Lower leg skin (tissue), 4 donors: ENCODE measurements around the gene PREX1. TPM values are rescaled to one million over a fixed set of nuclear protein-coding genes. Genes with fewer than 3 reads are reported as not detected.
"Not testable (repeated sequence)": the region's sequence is repeated elsewhere in the genome, so short reads cannot be mapped to it uniquely, and the experiment has no call there.

Experiments
- DNase-seq, 2 donors: peaks; one replicate each; pipeline ENCODE4 v3.0.0-alpha.2; 2019; ENCODE audit warnings: low spot score in 2 of 2
- H3K4me3 ChIP-seq: fragments of 200-600 bp; sonication (generic); 2 replicates; pipeline ENCODE4 v1.5.1; 2017; ENCODE audit warnings: mild to moderate bottlenecking, low read depth; ENCODE audit not compliant: poor library complexity, severe bottlenecking
- POLR2A ChIP-seq, 2 donors: fragments of 450-650 bp; IDR thresholded peaks; one replicate each; pipeline ENCODE4 v1.6.1; 2016 to 2017; ENCODE audit warnings: antibody characterized with exemption in 2 of 2, mild to moderate bottlenecking in 1 of 2, moderate library complexity in 1 of 2
- WGBS, 2 donors: methylation state at CpG; one replicate each; pipeline ENCODE4 v1.1.5; 2018; 5-methylcytosine and 5-hydroxymethylcytosine counted together
- intact Hi-C: fragments of 100-400 bp; cut with DNase I; formaldehyde crosslinking; loops from one replicate; pipeline ENCODE4 v1.15.0; 2023; ENCODE audit warnings: low total_unique reads
- total RNA-seq, 4 donors: library from RNA; depleted of rRNA; stranded (reverse); fragments of >200 nt; gene quantifications; one replicate each; pipeline ENCODE4 v1.1.0, GENCODE V29; 2016
- TF ChIP-seq, protein P1 (sequence below), 3 donors: fragments of 450-650 bp; IDR thresholded peaks; one replicate each; pipeline ENCODE4 v1.5.1; 2016; ENCODE audit warnings: antibody characterized with exemption in 3 of 3, mild to moderate bottlenecking in 3 of 3, moderate library complexity in 2 of 3

Gene PREX1
- total RNA-seq, 4 donors from 2014 or later, result 5.4 to 18.6 (median 7.9) TPM

DNA sequence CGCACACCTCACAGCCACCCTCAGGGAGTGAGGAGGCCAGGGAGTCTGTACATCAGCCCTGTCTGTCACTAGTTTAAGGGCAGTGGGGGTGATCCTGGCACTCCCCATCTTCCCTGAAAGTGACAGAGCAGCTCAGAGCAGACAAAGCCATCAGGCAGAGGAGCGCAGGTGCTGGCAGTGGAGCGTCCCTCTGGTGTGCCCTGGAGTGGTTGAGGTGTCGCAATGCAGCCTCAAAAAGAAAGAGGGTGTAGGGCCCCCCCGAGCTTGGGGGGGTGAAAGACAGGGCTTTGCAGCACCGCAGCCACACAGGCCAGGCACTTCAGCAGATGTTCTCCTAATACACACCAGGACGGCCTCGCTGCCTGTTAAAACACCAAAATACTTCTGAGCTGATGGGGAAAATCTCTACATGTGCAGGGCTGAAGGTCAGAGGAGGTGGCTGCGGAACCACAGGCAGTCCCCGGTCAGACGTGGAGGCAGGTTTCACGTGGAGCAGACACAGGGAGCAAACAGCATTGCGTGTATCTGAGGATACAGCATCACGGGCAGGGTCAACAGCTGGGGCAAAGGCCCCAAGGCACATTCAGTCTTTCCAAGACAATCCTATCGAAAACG is 69.5 kb downstream of the PREX1 start:
- no peak for DNase-seq
- H3K4me3 ChIP-seq, result no peak overlapping the region
- intact Hi-C loops, result no loop called here
- 62 to 73% methylated on average over 14 to 16 of the region's 16 CpGs for WGBS, 2 donors
- TF ChIP-seq, protein P1, sequence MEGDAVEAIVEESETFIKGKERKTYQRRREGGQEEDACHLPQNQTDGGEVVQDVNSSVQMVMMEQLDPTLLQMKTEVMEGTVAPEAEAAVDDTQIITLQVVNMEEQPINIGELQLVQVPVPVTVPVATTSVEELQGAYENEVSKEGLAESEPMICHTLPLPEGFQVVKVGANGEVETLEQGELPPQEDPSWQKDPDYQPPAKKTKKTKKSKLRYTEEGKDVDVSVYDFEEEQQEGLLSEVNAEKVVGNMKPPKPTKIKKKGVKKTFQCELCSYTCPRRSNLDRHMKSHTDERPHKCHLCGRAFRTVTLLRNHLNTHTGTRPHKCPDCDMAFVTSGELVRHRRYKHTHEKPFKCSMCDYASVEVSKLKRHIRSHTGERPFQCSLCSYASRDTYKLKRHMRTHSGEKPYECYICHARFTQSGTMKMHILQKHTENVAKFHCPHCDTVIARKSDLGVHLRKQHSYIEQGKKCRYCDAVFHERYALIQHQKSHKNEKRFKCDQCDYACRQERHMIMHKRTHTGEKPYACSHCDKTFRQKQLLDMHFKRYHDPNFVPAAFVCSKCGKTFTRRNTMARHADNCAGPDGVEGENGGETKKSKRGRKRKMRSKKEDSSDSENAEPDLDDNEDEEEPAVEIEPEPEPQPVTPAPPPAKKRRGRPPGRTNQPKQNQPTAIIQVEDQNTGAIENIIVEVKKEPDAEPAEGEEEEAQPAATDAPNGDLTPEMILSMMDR (IDR thresholded peaks at IDR 0.05), result no peak

DNA sequence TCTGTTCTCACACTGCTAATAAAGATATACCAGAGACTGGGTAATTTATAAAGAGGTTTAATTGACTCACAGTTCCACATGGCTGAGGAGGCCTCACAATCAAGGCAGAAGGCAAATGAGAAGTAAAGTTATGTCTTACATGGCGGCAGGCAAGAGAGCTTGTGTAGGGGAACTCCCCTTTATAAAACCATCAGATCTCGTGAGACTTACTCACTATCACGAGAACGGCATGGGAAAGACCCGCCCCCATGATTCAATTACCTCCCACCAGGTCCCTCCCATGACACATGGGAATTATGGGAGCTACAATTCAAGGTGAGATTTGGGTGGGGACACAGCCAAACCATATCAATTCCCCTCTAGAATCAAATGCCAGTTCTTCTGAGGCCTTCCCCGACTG is 71.0 kb downstream of the PREX1 start:
- H3K4me3 ChIP-seq, DNase-seq, intact Hi-C loops: not testable (repeated sequence)
- 93 to 94% methylated on average over 6 of the region's 6 CpGs for WGBS, 2 donors

DNA sequence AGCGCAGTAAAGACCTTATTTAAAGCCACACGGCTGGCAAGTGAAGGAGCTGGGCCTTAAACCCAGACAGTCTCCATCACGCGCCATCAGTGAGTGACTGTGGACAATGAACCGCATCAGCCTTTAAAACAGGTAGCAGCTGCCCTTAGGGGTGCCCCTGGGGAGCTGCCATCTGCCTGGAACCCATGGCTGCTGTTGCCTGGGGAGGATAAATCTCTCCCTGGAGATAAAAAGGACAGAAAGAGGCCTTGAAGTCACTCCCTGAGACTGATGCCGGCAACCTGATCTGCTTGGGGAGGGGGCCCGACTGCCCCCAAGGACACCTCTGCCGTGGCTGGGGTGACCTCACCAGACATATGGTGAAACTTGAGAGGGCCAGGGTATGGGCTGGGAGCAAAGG is 73.5 kb downstream of the PREX1 start:
- no peak for TF ChIP-seq POLR2A (IDR thresholded peaks at IDR 0.05)
- TF ChIP-seq, protein P1 (IDR thresholded peaks at IDR 0.05), result no peak
- intact Hi-C loops, result no loop called here
- 87 to 88% methylated on average over 8 of the region's 8 CpGs for WGBS, 2 donors
- DNase-seq, result no peak
- H3K4me3 ChIP-seq, result no peak overlapping the region

DNA sequence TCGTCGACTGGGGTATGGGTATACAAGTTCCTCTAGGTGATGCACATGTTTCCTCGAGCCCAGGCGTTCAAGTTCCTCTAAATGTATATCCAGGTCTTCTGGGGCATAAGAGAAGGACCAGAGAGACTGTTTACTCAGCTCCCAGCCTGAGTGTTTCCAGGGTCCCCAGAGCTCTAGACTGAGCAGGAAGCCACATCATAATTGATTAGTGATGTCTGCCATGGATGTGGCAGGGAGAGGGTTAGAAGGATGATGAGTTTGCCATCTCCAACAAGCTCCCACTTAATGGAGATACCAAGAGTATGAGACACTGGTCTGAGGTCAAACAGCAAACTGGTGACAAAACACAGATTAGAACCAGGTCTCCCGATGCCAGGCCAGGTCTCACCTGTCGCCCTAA is 74.8 kb downstream of the PREX1 start:
- DNase-seq, result no peak
- H3K4me3 ChIP-seq, result no peak overlapping the region
- intact Hi-C loops, result no loop called here
- 93 to 94% methylated on average over 6 of the region's 6 CpGs for WGBS, 2 donors
- no peak for TF ChIP-seq POLR2A (IDR thresholded peaks at IDR 0.05)
- TF ChIP-seq, protein P1 (IDR thresholded peaks at IDR 0.05), result no peak

DNA sequence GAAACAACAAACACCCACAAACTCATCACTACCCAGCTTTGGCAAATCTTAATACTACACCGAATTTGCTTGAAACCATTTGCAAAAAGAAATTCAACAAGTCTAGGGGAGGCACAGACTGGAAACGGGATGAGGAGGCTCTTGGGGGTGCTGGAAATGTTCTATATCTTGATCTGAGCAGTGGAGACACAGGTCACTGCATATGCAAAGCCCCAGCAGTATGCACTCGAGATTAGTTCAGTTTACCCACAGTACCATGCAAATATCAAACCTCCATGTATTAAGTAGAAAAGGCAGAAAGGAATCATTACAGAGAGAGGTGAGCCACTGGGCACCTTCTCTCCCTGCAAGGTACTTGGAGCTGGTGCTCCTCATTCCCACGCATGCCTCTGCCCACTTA is 75.9 kb downstream of the PREX1 start:
- TF ChIP-seq, protein P1 (IDR thresholded peaks at IDR 0.05), result no peak
- TF ChIP-seq POLR2A (IDR thresholded peaks at IDR 0.05), result no peak
- 62 to 67% methylated on average over 4 of the region's 4 CpGs for WGBS, 2 donors
- H3K4me3 ChIP-seq, result no peak overlapping the region
- intact Hi-C loops, result no loop called here
- no peak for DNase-seq

DNA sequence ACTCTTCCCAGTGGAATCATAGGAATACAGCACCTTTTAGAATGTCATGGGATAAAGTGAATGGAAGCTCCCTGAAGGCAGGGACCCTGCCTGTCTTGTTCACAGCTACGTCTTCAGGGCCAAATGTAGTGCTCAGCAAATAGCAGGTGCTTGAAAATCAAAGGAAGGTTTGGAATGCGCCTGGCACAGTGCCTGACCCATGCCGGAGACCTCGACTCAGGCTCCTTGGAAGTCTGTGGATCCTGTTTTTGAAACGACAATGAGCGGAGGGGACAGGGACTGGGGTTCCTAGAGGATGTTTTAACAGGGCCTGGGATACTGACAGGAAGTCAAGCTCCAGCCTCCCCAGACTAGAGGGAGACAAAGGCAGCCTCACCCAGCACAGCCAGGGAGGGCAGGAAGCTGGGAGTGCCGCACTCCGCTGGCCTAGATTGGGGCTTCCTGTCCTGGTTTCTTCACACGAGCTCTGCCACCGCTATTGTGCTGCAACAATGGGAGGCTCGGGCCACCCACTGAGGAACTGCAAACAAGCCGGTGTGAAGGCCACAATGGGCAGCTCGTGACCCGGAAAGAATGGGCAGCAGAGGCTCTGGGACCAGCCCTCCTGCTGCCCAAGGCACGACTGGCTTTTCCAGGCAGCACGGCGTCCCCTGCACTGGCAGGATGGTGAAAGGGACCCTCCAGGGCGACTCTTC is 76.7 kb downstream of the PREX1 start:
- TF ChIP-seq POLR2A (IDR thresholded peaks at IDR 0.05), result no peak
- TF ChIP-seq, protein P1 (IDR thresholded peaks at IDR 0.05), result no peak
- intact Hi-C loops, result no loop called here
- WGBS, 2 donors, result 41 to 56% methylated on average over 16 to 18 of the region's 18 CpGs
- no peak overlapping the region for H3K4me3 ChIP-seq
- DNase-seq, result no peak
